ENCODE data around the gene PYGB.
"Not testable (repeated sequence)": the region's sequence is repeated elsewhere in the genome, so short reads cannot be mapped to it uniquely, and the experiment has no call there.

Gene PYGB

GRCh38 chr20:25249198-25249931 lies 1.5 kb downstream of the PYGB start:
- no peak for FAIRE-seq

GRCh38 chr20:25250508-25250907 lies 2.6 kb downstream of the PYGB start:
- FAIRE-seq, result no peak

- no peak for FAIRE-seq
These were observed 3.1 kb downstream of the PYGB start for GRCh38 chr20:25251019-25251418.

GRCh38 chr20:25251558-25251957 lies 3.7 kb downstream of the PYGB start:
- no peak for FAIRE-seq

GRCh38 chr20:25252230-25252651 lies 4.4 kb downstream of the PYGB start:
- no peak for FAIRE-seq

GRCh38 chr20:25252686-25253421 lies 5.0 kb downstream of the PYGB start:
- no peak for FAIRE-seq

- no peak for FAIRE-seq
These were observed 5.9 kb downstream of the PYGB start for GRCh38 chr20:25253606-25254275.

- no peak for FAIRE-seq
These were observed 6.7 kb downstream of the PYGB start for GRCh38 chr20:25254571-25254970.

GRCh38 chr20:25254986-25255680 lies 7.2 kb downstream of the PYGB start:
- FAIRE-seq, result no peak

GRCh38 chr20:25256226-25256859 lies 8.5 kb downstream of the PYGB start:
- no peak for FAIRE-seq

GRCh38 chr20:25257130-25257529 lies 9.2 kb downstream of the PYGB start:
- FAIRE-seq, result no peak

GRCh38 chr20:25257756-25258475 lies 10.0 kb downstream of the PYGB start:
- FAIRE-seq, result no peak

GRCh38 chr20:25258476-25258805 lies 10.6 kb downstream of the PYGB start:
- no peak for FAIRE-seq

GRCh38 chr20:25258828-25259227 lies 10.9 kb downstream of the PYGB start:
- FAIRE-seq, result no peak

- no peak for FAIRE-seq
These were observed 11.5 kb downstream of the PYGB start for GRCh38 chr20:25259358-25259757.

GRCh38 chr20:25259788-25260254 lies 11.9 kb downstream of the PYGB start:
- FAIRE-seq, result no peak

GRCh38 chr20:25260770-25261437 lies 13.0 kb downstream of the PYGB start:
- not testable (repeated sequence) for FAIRE-seq

- no peak for FAIRE-seq
These were observed 21.4 kb downstream of the PYGB start for GRCh38 chr20:25269057-25269832.

- FAIRE-seq, result no peak
These were observed 21.9 kb downstream of the PYGB start for GRCh38 chr20:25269833-25270170.

- FAIRE-seq, result no peak
These were observed 23.0 kb downstream of the PYGB start for GRCh38 chr20:25270829-25271251.

Data from islet of Langerhans (tissue), 1 donor.